ENCODE data around the gene KLF1. TPM values are rescaled to one million over a fixed set of nuclear protein-coding genes. Genes with fewer than 3 reads are reported as not detected.

Gene KLF1
- total RNA-seq, 2 experiments from 2014 or later: 0.16 TPM; not detected in 1

GRCh38 chr19:12899891-12900518 lies 13.0 kb upstream of the KLF1 start:
- POLR2A ChIA-PET: interaction anchor here (1.2 kb wide), 1 partner anchor 21 kb away, joined by 3 read pairs; no protein-coding TSS in a partner anchor
- Histone ChIP-seq H3K9me2 (ENCODE audit: insufficient read depth, low read length) (no peaks in the 10 kb centered on the region), H4K20me1 (ENCODE audit: insufficient read depth, low read length) (no peaks in the 10 kb centered on the region), H3K4me3 (ENCODE audit: low read depth, low read length, poor library complexity, severe bottlenecking) (no peak overlapping the region), H3K79me2 (ENCODE audit: insufficient read depth, low read depth, low read length) (no peaks in the 10 kb centered on the region), H3K36me3 (ENCODE audit: insufficient read depth, low read length) (peaks cover 27% of the 10 kb centered on the region; the same call in 1 of the 2 replicates), H3K27ac (ENCODE audit: low read depth, low read length, poor library complexity, severe bottlenecking) (no peak overlapping the region), H3K4me2 (ENCODE audit: low read length) (no peak overlapping the region), H2AFZ (ENCODE audit: low read length) (no peak overlapping the region), H3K4me1 (ENCODE audit: insufficient read depth, low read length, poor library complexity, severe bottlenecking) (no peaks in the 10 kb centered on the region), H3K9me3 (ENCODE audit: low read length) (no peaks in the 10 kb centered on the region)
- intact Hi-C loops (cut with micrococcal nuclease; ENCODE audit: unreplicated experiment): no loop called here
- TF ChIP-seq CTCF (conservative IDR thresholded peaks at IDR 0.05; ENCODE audit: low read length) (no peak), EZH2phosphoT487 (IDR thresholded peaks at IDR 0.05; ENCODE audit: borderline replicate concordance, low read depth, low read length) (no peak)
- CTCF ChIA-PET (ENCODE audit: unreplicated experiment): no interaction called here
- no TSS peak for BruUV-seq (replicated peaks)
- DNase-seq (ENCODE audit: low spot score): no peak

GRCh38 chr19:12896460-12896859 lies 9.5 kb upstream of the KLF1 start:
- TF ChIP-seq EZH2phosphoT487 (IDR thresholded peaks at IDR 0.05; ENCODE audit: borderline replicate concordance, low read depth, low read length) (no peak), CTCF (conservative IDR thresholded peaks at IDR 0.05; ENCODE audit: low read length) (no peak)
- Histone ChIP-seq H3K4me1 (ENCODE audit: insufficient read depth, low read length, poor library complexity, severe bottlenecking) (peaks cover 6% of the 10 kb centered on the region), H3K9me3 (ENCODE audit: low read length) (no peaks in the 10 kb centered on the region), H3K4me3 (ENCODE audit: low read depth, low read length, poor library complexity, severe bottlenecking) (no peak overlapping the region), H4K20me1 (ENCODE audit: insufficient read depth, low read length) (no peaks in the 10 kb centered on the region), H3K79me2 (ENCODE audit: insufficient read depth, low read depth, low read length) (peaks cover 7% of the 10 kb centered on the region; the same call in 1 of the 2 replicates), H3K9me2 (ENCODE audit: insufficient read depth, low read length) (no peaks in the 10 kb centered on the region), H3K27ac (ENCODE audit: low read depth, low read length, poor library complexity, severe bottlenecking) (no peak overlapping the region), H2AFZ (ENCODE audit: low read length) (no peak overlapping the region), H3K4me2 (ENCODE audit: low read length) (no peak overlapping the region), H3K36me3 (ENCODE audit: insufficient read depth, low read length) (peaks cover 41% of the 10 kb centered on the region; the same call in 1 of the 2 replicates)
- no TSS peak for BruUV-seq (replicated peaks)
- ChIA-PET CTCF (ENCODE audit: unreplicated experiment) (no interaction called here), POLR2A (no interaction called here)
- intact Hi-C loops (cut with micrococcal nuclease; ENCODE audit: unreplicated experiment): no loop called here
- no peak for DNase-seq (ENCODE audit: low spot score)

- H3K4me3 ChIP-seq (ENCODE audit: low read depth, low read length, poor library complexity, severe bottlenecking): no peak overlapping the region
- no peak overlapping the region for H3K4me2 ChIP-seq (ENCODE audit: low read length)
- TF ChIP-seq CTCF (conservative IDR thresholded peaks at IDR 0.05; ENCODE audit: low read length): no peak
- H3K9me3 ChIP-seq (ENCODE audit: low read length): no peaks in the 10 kb centered on the region
- intact Hi-C loops (cut with micrococcal nuclease; ENCODE audit: unreplicated experiment): loop anchor here (5.0 kb wide), 1 partner anchor 64 kb away; the partner anchor contains the start of gene GADD45GIP1
- H3K9me2 ChIP-seq (ENCODE audit: insufficient read depth, low read length): no peaks in the 10 kb centered on the region
- no peak for DNase-seq (ENCODE audit: low spot score)
- H3K36me3 ChIP-seq (ENCODE audit: insufficient read depth, low read length): peaks cover 35% of the 10 kb centered on the region; the same call in 1 of the 2 replicates
- H4K20me1 ChIP-seq (ENCODE audit: insufficient read depth, low read length): no peaks in the 10 kb centered on the region
- no peak overlapping the region for H2AFZ ChIP-seq (ENCODE audit: low read length)
- no peak overlapping the region for H3K27ac ChIP-seq (ENCODE audit: low read depth, low read length, poor library complexity, severe bottlenecking)
- H3K4me1 ChIP-seq (ENCODE audit: insufficient read depth, low read length, poor library complexity, severe bottlenecking): peaks cover 14% of the 10 kb centered on the region
- peaks cover 9% of the 10 kb centered on the region; the same call in 1 of the 2 replicates for H3K79me2 ChIP-seq (ENCODE audit: insufficient read depth, low read depth, low read length)
- ChIA-PET POLR2A (no interaction called here), CTCF (ENCODE audit: unreplicated experiment) (no interaction called here)
- no TSS peak for BruUV-seq (replicated peaks)
Measured at GRCh38 chr19:12893582-12893981, 6.6 kb upstream of the KLF1 start.

Measured in OCI-LY7 (cell line).